ENCODE results near the gene DNAI7.

The DNAI7 gene

GRCh38 chr12:25100194-25101091 is 94.5 kb downstream of the DNAI7 start:
- DNase-seq = no peak

- DNase-seq = no peak
These were observed 96.0 kb downstream of the DNAI7 start for GRCh38 chr12:25099010-25099409.

GRCh38 chr12:25089738-25090137 is 105.2 kb downstream of the DNAI7 start:
- DNase-seq = no peak

- no peak for DNase-seq
These were observed 107.4 kb downstream of the DNAI7 start for GRCh38 chr12:25087596-25087995.

GRCh38 chr12:25084816-25085215 is 110.1 kb downstream of the DNAI7 start:
- DNase-seq = no peak

- no peak for DNase-seq
These were observed 111.7 kb downstream of the DNAI7 start for GRCh38 chr12:25083211-25083610.

- no peak for DNase-seq
These were observed 112.3 kb downstream of the DNAI7 start for GRCh38 chr12:25082628-25083027.

- DNase-seq = no peak
These were observed 115.6 kb downstream of the DNAI7 start for GRCh38 chr12:25079393-25079792.

GRCh38 chr12:25074954-25075353 is 120.0 kb downstream of the DNAI7 start:
- DNase-seq = no peak

- DNase-seq = no peak
These were observed 120.8 kb downstream of the DNAI7 start for GRCh38 chr12:25074113-25074512.

- DNase-seq = no peak
These were observed 121.9 kb downstream of the DNAI7 start for GRCh38 chr12:25072906-25073650.

GRCh38 chr12:25071366-25071765 is 123.6 kb downstream of the DNAI7 start:
- DNase-seq = no peak

- no peak for DNase-seq
These were observed 125.7 kb downstream of the DNAI7 start for GRCh38 chr12:25069224-25069623.

GRCh38 chr12:25065035-25065434 is 129.9 kb downstream of the DNAI7 start:
- no peak for DNase-seq

GRCh38 chr12:25063873-25064628 is 130.9 kb downstream of the DNAI7 start:
- no peak for DNase-seq

GRCh38 chr12:25058658-25059058 is 136.3 kb downstream of the DNAI7 start:
- peak; percentile 17 for DNase-seq
